DOHH2 (cell line): ENCODE measurements around the gene SPTLC2.

Experiments used
- H3F3A ChIP-seq: fragments of 200-600 bp; sonication (generic), shearing (Covaris generic); 2 replicates; pipeline ENCODE4 v1.6.0; 2016; ENCODE audit warnings: antibody characterized with exemption, mild to moderate bottlenecking; ENCODE audit not compliant: control insufficient read depth, insufficient read depth
- H3K27ac ChIP-seq: fragments of 200-600 bp; sonication (generic); 2 replicates; pipeline ENCODE4 v1.5.1; 2014; ENCODE audit warnings: low read depth, mild to moderate bottlenecking, low read length, moderate library complexity
- H3K27me3 ChIP-seq: fragments of 200-600 bp; sonication (generic); 2 replicates; pipeline ENCODE4 v1.6.1; 2014; ENCODE audit warnings: mild to moderate bottlenecking, low read length, mixed read lengths; ENCODE audit not compliant: control insufficient read depth
- H3K36me3 ChIP-seq: fragments of 200-600 bp; sonication (generic); 2 replicates; pipeline ENCODE4 v1.6.1; 2014; ENCODE audit warnings: mild to moderate bottlenecking, low read length, moderate library complexity, mixed read lengths; ENCODE audit not compliant: control insufficient read depth
- H3K4me1 ChIP-seq: fragments of 200-600 bp; sonication (generic); 2 replicates; pipeline ENCODE4 v1.6.1; 2014; ENCODE audit warnings: mild to moderate bottlenecking, low read length, mixed read lengths; ENCODE audit not compliant: control insufficient read depth
- H3K4me2 ChIP-seq: fragments of 200-600 bp; sonication (generic); 2 replicates; pipeline ENCODE4 v1.6.0; 2014; ENCODE audit warnings: mild to moderate bottlenecking, low read length, moderate library complexity
- H3K4me3 ChIP-seq: fragments of 200-600 bp; sonication (generic); 2 replicates; pipeline ENCODE4 v1.5.1; 2014; ENCODE audit warnings: mild to moderate bottlenecking, low read length, mixed read lengths
- H3K79me2 ChIP-seq: fragments of 200-600 bp; sonication (generic); 2 replicates; pipeline ENCODE4 v1.6.1; 2014; ENCODE audit warnings: mild to moderate bottlenecking, low read length, mixed read lengths; ENCODE audit not compliant: control insufficient read depth
- H3K9me2 ChIP-seq: fragments of 200-600 bp; sonication (generic); replicated peaks from 2 replicates; pipeline ENCODE4 v1.6.1; 2014; ENCODE audit warnings: mild to moderate bottlenecking, low read length, mixed read lengths; ENCODE audit not compliant: control insufficient read depth
- H3K9me3 ChIP-seq: fragments of 200-600 bp; sonication (generic); 2 replicates; pipeline ENCODE4 v1.6.1; 2014; ENCODE audit warnings: antibody characterized with exemption, low read length, mixed read lengths; ENCODE audit not compliant: control insufficient read depth, insufficient read depth
- H4K20me1 ChIP-seq: fragments of 200-600 bp; sonication (generic); 2 replicates; pipeline ENCODE4 v1.6.0; 2014; ENCODE audit warnings: low read depth, mild to moderate bottlenecking, antibody characterized with exemption, low read length, moderate library complexity; ENCODE audit not compliant: control insufficient read depth, insufficient read depth
- CTCF ChIP-seq: fragments of 200-600 bp; sonication (generic); IDR thresholded peaks from one replicate; pipeline ENCODE4 v1.5.1; 2014; ENCODE audit warnings: antibody characterized with exemption, mild to moderate bottlenecking, low read depth, low read length; ENCODE audit not compliant: poor library complexity, severe bottlenecking
- EZH2phosphoT487 ChIP-seq: fragments of 200-600 bp; sonication (generic); IDR thresholded peaks from 2 replicates; pipeline ENCODE4 v1.6.1; 2017; ENCODE audit warnings: borderline replicate concordance, mild to moderate bottlenecking, antibody characterized with exemption, low read length, moderate library complexity, mixed read lengths

Gene SPTLC2

GRCh38 chr14:77559381-77559780, 57.1 kb downstream of the SPTLC2 start:
- Histone ChIP-seq H3K4me2 (no peak overlapping the region), H3K79me2 (peaks cover 25% of the 10 kb centered on the region), H3F3A (peaks cover 18% of the 10 kb centered on the region), H3K27ac (no peak overlapping the region), H3K4me3 (no peak overlapping the region), H3K36me3 (peaks cover 55% of the 10 kb centered on the region), H3K9me3 (no peaks in the 10 kb centered on the region), H3K4me1 (peaks cover 75% of the 10 kb centered on the region), H3K27me3 (no peaks in the 10 kb centered on the region), H3K9me2 (no peaks in the 10 kb centered on the region), H4K20me1 (no peaks in the 10 kb centered on the region)
- no peak for TF ChIP-seq EZH2phosphoT487
- TF ChIP-seq CTCF = no peak

- peak overlapping the region; percentile 94 for H3K27ac ChIP-seq
- H3K4me3 ChIP-seq = peak overlapping the region; percentile 60
- no peaks in the 10 kb centered on the region for H3K9me3 ChIP-seq
- peaks cover 65% of the 10 kb centered on the region for H3K4me1 ChIP-seq
- H3K27me3 ChIP-seq = no peaks in the 10 kb centered on the region
- H3F3A ChIP-seq = peaks cover 21% of the 10 kb centered on the region
- H3K4me2 ChIP-seq = peak overlapping the region; percentile 66
- peaks cover 32% of the 10 kb centered on the region for H3K79me2 ChIP-seq
- TF ChIP-seq CTCF (no peak), EZH2phosphoT487 (no peak)
- no peaks in the 10 kb centered on the region for H4K20me1 ChIP-seq
- H3K36me3 ChIP-seq = peaks cover 61% of the 10 kb centered on the region
- H3K9me2 ChIP-seq = no peaks in the 10 kb centered on the region
Observed at GRCh38 chr14:77557391-77557790, 59.0 kb downstream of the SPTLC2 start.

- Histone ChIP-seq H3K4me1 (peaks cover 61% of the 10 kb centered on the region), H4K20me1 (no peaks in the 10 kb centered on the region), H3K9me3 (no peaks in the 10 kb centered on the region), H3K4me3 (peak overlapping the region; percentile 60), H3K27me3 (no peaks in the 10 kb centered on the region), H3K9me2 (no peaks in the 10 kb centered on the region), H3K36me3 (peaks cover 61% of the 10 kb centered on the region), H3K4me2 (peak overlapping the region; percentile 66), H3K27ac (peak overlapping the region; percentile 94), H3F3A (peaks cover 23% of the 10 kb centered on the region), H3K79me2 (peaks cover 32% of the 10 kb centered on the region)
- no peak for TF ChIP-seq EZH2phosphoT487
- no peak for TF ChIP-seq CTCF
Observed at GRCh38 chr14:77556946-77557345, 59.5 kb downstream of the SPTLC2 start.
